WTC11 (cell line): ENCODE results near the gene LGALS9. TPM values are rescaled to one million over a fixed set of nuclear protein-coding genes. Genes with fewer than 3 reads are reported as not detected.

Experiments used
- ATAC-seq: fragments of 200-7000 bp; cut with Tn5 transposase; 2 replicates; pipeline ENCODE4 v1.10.0; 2021; ENCODE audit warnings: mild to moderate bottlenecking, moderate library complexity
- CTCF ChIA-PET: fragments of 300-600 bp; sonication (Branson Sonifier 250); formaldehyde crosslinking; loops from one replicate; lab custom pipeline; 2021; ENCODE audit warnings: antibody characterized with exemption; lab: Charles Lee
- POLR2A ChIA-PET: fragments of 350-600 bp; sonication (Branson Sonifier 250); formaldehyde crosslinking; loops from one replicate; lab custom pipeline; 2021; ENCODE audit warnings: antibody characterized with exemption; lab: Charles Lee
- DNase-seq: peaks from one replicate; pipeline ENCODE4 v3.0.0; 2021; ENCODE audit warnings: low spot score
- H3K27ac Mint-ChIP-seq: 2 replicates; pipeline ENCODE4 v1.8.0; 2021; ENCODE audit warnings: mixed read lengths
- H3K27me3 Mint-ChIP-seq: 2 replicates; pipeline ENCODE4 v1.8.0; 2021; ENCODE audit warnings: low read depth, mild to moderate bottlenecking, moderate library complexity, mixed read lengths
- H3K36me3 Mint-ChIP-seq: 2 replicates; pipeline ENCODE4 v1.8.0; 2021; ENCODE audit warnings: mixed read lengths
- H3K4me1 Mint-ChIP-seq: 2 replicates; pipeline ENCODE4 v1.8.0; 2022; ENCODE audit warnings: mixed read lengths
- H3K4me3 Mint-ChIP-seq: 2 replicates; pipeline ENCODE4 v1.8.0; 2021; ENCODE audit warnings: mild to moderate bottlenecking, moderate library complexity, mixed read lengths
- H3K9me3 Mint-ChIP-seq: 2 replicates; pipeline ENCODE4 v1.8.0; 2021; ENCODE audit warnings: mixed read lengths
- AR ChIP-seq: fragments of 250-450 bp; sonication (Bioruptor Pico); IDR thresholded peaks from 2 replicates; pipeline ENCODE4 v1.9.0; 2021; ENCODE audit warnings: mild to moderate bottlenecking
- FOXP1 ChIP-seq: sonication (generic); formaldehyde crosslinking; IDR thresholded peaks from 2 replicates; pipeline ENCODE4 v1.8.0; 2022; ENCODE audit warnings: missing genetic modification reagents, mild to moderate bottlenecking, moderate library complexity, borderline replicate concordance
- GTF2I ChIP-seq: fragments of 250-450 bp; sonication (Bioruptor Pico); conservative IDR thresholded peaks from 2 replicates; pipeline ENCODE4 v1.4.0; 2021; ENCODE audit warnings: mild to moderate bottlenecking
- JAZF1 ChIP-seq: fragments of 250-450 bp; sonication (Bioruptor Pico); IDR thresholded peaks from 2 replicates; pipeline ENCODE4 v1.9.0; 2021; ENCODE audit warnings: moderate library complexity, mild to moderate bottlenecking, inconsistent platforms
- MAX ChIP-seq: sonication (generic); formaldehyde crosslinking; IDR thresholded peaks from 2 replicates; pipeline ENCODE4 v1.8.0; 2022; ENCODE audit warnings: mild to moderate bottlenecking, missing genetic modification reagents
- MLX ChIP-seq: sonication (generic); formaldehyde crosslinking; IDR thresholded peaks from 2 replicates; pipeline ENCODE4 v1.8.1; 2023; ENCODE audit warnings: mild to moderate bottlenecking, missing genetic modification reagents, moderate library complexity
- PRRX2 ChIP-seq: fragments of 250-450 bp; sonication (Bioruptor Pico); IDR thresholded peaks from 2 replicates; pipeline ENCODE4 v1.8.0; 2021; ENCODE audit warnings: mild to moderate bottlenecking
- SMAD3 ChIP-seq: sonication (generic); formaldehyde crosslinking; IDR thresholded peaks from 2 replicates; pipeline ENCODE4 v1.8.0; 2022; ENCODE audit warnings: missing genetic modification reagents, mild to moderate bottlenecking, borderline replicate concordance
- SOX15 ChIP-seq: fragments of 250-450 bp; sonication (Bioruptor Pico); IDR thresholded peaks from 2 replicates; pipeline ENCODE4 v1.9.0; 2021; ENCODE audit warnings: mild to moderate bottlenecking
- STAT6 ChIP-seq: sonication (generic); formaldehyde crosslinking; conservative IDR thresholded peaks from 2 replicates; pipeline ENCODE4 v1.8.1; 2023; ENCODE audit warnings: mild to moderate bottlenecking, low read depth, missing genetic modification reagents, moderate library complexity
- TCF7 ChIP-seq: sonication (generic); formaldehyde crosslinking; IDR thresholded peaks from 2 replicates; pipeline ENCODE4 v1.8.0; 2022; ENCODE audit warnings: mild to moderate bottlenecking, low read depth, missing genetic modification reagents, moderate library complexity
- ZBTB43 ChIP-seq: sonication (generic); formaldehyde crosslinking; IDR thresholded peaks from 2 replicates; pipeline ENCODE4 v1.8.1; 2023; ENCODE audit warnings: mild to moderate bottlenecking, missing genetic modification reagents
- ZNF219 ChIP-seq: sonication (generic); formaldehyde crosslinking; IDR thresholded peaks from 2 replicates; pipeline ENCODE4 v1.8.0; 2023; ENCODE audit warnings: missing genetic modification reagents, mild to moderate bottlenecking, borderline replicate concordance
- ZNF281 ChIP-seq: sonication (generic); formaldehyde crosslinking; IDR thresholded peaks from 2 replicates; pipeline ENCODE4 v1.8.0; 2023; ENCODE audit warnings: mild to moderate bottlenecking, missing genetic modification reagents
- ZNF396 ChIP-seq: fragments of 250-450 bp; sonication (Bioruptor Pico); IDR thresholded peaks from 2 replicates; pipeline ENCODE4 v1.8.0; 2021; ENCODE audit warnings: mild to moderate bottlenecking, moderate library complexity, borderline replicate concordance
- ZNF416 ChIP-seq: fragments of 250-450 bp; sonication (Bioruptor Pico); IDR thresholded peaks from 2 replicates; pipeline ENCODE4 v1.9.0; 2021; ENCODE audit warnings: mild to moderate bottlenecking, inconsistent platforms
- total RNA-seq: library from RNA; stranded (reverse); gene quantifications from 3 replicates; pipeline ENCODE4 v1.2.3, GENCODE V29; 2021

Gene LGALS9
- total RNA-seq, 1 experiment from 2014 or later: 5.7 TPM

GRCh38 chr17:27598337-27599050 is 32.5 kb upstream of the LGALS9 start (continued):
- TF ChIP-seq MLX (CRISPR knock-in tag) (no peak), GTF2I (CRISPR knock-in tag) (no peak), ZNF396 (no peak), ZNF416 (CRISPR knock-in tag) (no peak), SMAD3 (no peak), SOX15 (CRISPR knock-in tag) (no peak), AR (CRISPR knock-in tag) (no peak), JAZF1 (CRISPR knock-in tag) (no peak), ZBTB43 (CRISPR knock-in tag) (no peak), FOXP1 (CRISPR knock-in tag) (no peak), PRRX2 (no peak), ZNF219 (no peak), TCF7 (CRISPR knock-in tag) (no peak), STAT6 (CRISPR knock-in tag) (no peak)

- peaks cover 7% of the 10 kb centered on the region for H3K4me1 Mint-ChIP-seq
- H3K27me3 Mint-ChIP-seq: no peaks in the 10 kb centered on the region
- H3K27ac Mint-ChIP-seq: no peak overlapping the region
- TF ChIP-seq MAX (CRISPR knock-in tag) (no peak), ZNF281 (no peak)
- no peak for ATAC-seq
- CTCF ChIA-PET: interaction anchor here (0.6 to 3.0 kb wide), 25 partner anchors 9 to 364 kb away, joined by 3 to 41 read pairs (median 6); partner anchors contain the start of gene KSR1
- no peak for DNase-seq
- H3K9me3 Mint-ChIP-seq: no peaks in the 10 kb centered on the region
- H3K36me3 Mint-ChIP-seq: peaks cover 7% of the 10 kb centered on the region
- no peak overlapping the region for H3K4me3 Mint-ChIP-seq
- POLR2A ChIA-PET: no interaction called here
Observed at GRCh38 chr17:27600471-27600870, 30.5 kb upstream of the LGALS9 start.
